K562 (cell line): ENCODE data around the gene NANS. TPM values are rescaled to one million over a fixed set of nuclear protein-coding genes. Genes with fewer than 3 reads are reported as not detected.

ENCODE experiments used
- ATAC-seq: fragments of 200-7000 bp; cut with Tn5 transposase; 3 replicates; pipeline ENCODE4 v1.9.1; 2020; ENCODE audit warnings: moderate library complexity
- BruUV-seq: library from RNA; stranded (reverse); fragments of 400-500 nt; replicated peaks from 2 replicates; lab custom pipeline; 2021; lab: Mats Ljungman, UMichigan
- CTCF ChIA-PET: fragments of 300-600 bp; formaldehyde crosslinking; extraction: SDS; loops from one replicate; lab custom pipeline; 2021; ENCODE audit warnings: low intra/inter-chr PET ratio; lab: Yijun Ruan, JAX
- POLR2A ChIA-PET: fragments of 300-600, 350-650 bp; sonication (Branson Sonifier 250); formaldehyde crosslinking; extraction: SDS; loops from one replicate; lab custom pipeline; 2021; ENCODE audit warnings: antibody characterized with exemption, inconsistent platforms; lab: Yijun Ruan, JAX
- DNase-seq, 4 experiments: peaks; one replicate each; pipeline versions ENCODE4 v3.0.0 to v3.0.0-alpha.2; 2011 to 2018; ENCODE audit warnings: low spot score in 3 of 4, mixed read lengths in 3 of 4; ENCODE audit errors: extremely low read depth in 1 of 4
- FAIRE-seq: peaks from 2 replicates; lab custom pipeline; 2011; peaks lifted over from hg19 to GRCh38; lab: Jason Lieb, UNC
- H2AFZ ChIP-seq: 2 replicates; pipeline ENCODE4 v1.6.0; 2011; ENCODE audit warnings: low read depth, low read length, control low read depth, inconsistent platforms
- H3K27ac ChIP-seq: fragments of 200-600 bp; 3 replicates; pipeline ENCODE4 v1.8.0; 2011; ENCODE audit warnings: low read depth, mild to moderate bottlenecking, control low read depth, inconsistent platforms, low read length, moderate library complexity, mixed read lengths; ENCODE audit errors: extremely low read depth
- H3K27me3 ChIP-seq, 2 experiments: fragments of 300-600 bp in 1 of 2; 2 replicates in 1 of 2; 3 replicates in 1 of 2; pipeline versions ENCODE4 v1.6.0 to v1.8.0; 2011; ENCODE audit warnings: inconsistent platforms in 2 of 2, low read length in 2 of 2, mild to moderate bottlenecking in 1 of 2, mixed read lengths in 1 of 2, moderate library complexity in 1 of 2; ENCODE audit not compliant: control insufficient read depth in 2 of 2, insufficient read depth in 2 of 2
- H3K36me3 ChIP-seq: fragments of 300-600 bp; 3 replicates; pipeline ENCODE4 v1.8.0; 2011; ENCODE audit warnings: mild to moderate bottlenecking, low read length, inconsistent platforms; ENCODE audit not compliant: control insufficient read depth, insufficient read depth
- H3K4me1 ChIP-seq, 2 experiments: fragments of 200-600 bp in 1 of 2; replicated peaks in 1 of 2; 2 replicates in 1 of 2; 3 replicates in 1 of 2; pipeline versions ENCODE4 v1.5.1 to v1.8.0; 2011; ENCODE audit warnings: inconsistent platforms in 2 of 2, low read length in 2 of 2, mild to moderate bottlenecking in 1 of 2, mixed read lengths in 1 of 2, moderate library complexity in 1 of 2; ENCODE audit not compliant: control insufficient read depth in 2 of 2, insufficient read depth in 2 of 2
- H3K4me2 ChIP-seq: 2 replicates; pipeline ENCODE4 v1.6.1; 2011; ENCODE audit warnings: low read length, control low read depth, inconsistent platforms, mixed read lengths; ENCODE audit not compliant: insufficient read depth
- H3K4me3 ChIP-seq: fragments of 200-600 bp; sonication (generic), shearing (Covaris generic); 2 replicates; pipeline ENCODE4 v1.5.1; 2016; ENCODE audit warnings: control low read depth, inconsistent platforms
- H3K79me2 ChIP-seq: fragments of 200-600 bp; 3 replicates; pipeline ENCODE4 v1.8.0; 2011; ENCODE audit warnings: low read length, inconsistent platforms; ENCODE audit not compliant: control insufficient read depth, insufficient read depth
- H3K9ac ChIP-seq, 2 experiments: 2 replicates each; pipeline versions ENCODE4 v1.6.0 to v1.6.1; 2011; ENCODE audit warnings: low read depth in 2 of 2, low read length in 2 of 2, control low read depth in 1 of 2, inconsistent platforms in 1 of 2, mild to moderate bottlenecking in 1 of 2, mixed read lengths in 1 of 2; ENCODE audit not compliant: insufficient read depth in 1 of 2
- H3K9me1 ChIP-seq: one replicate; pipeline ENCODE4 v1.6.0; 2011; ENCODE audit warnings: inconsistent platforms, mild to moderate bottlenecking, low read length, moderate library complexity; ENCODE audit not compliant: control insufficient read depth, insufficient read depth
- H3K9me3 ChIP-seq: replicated peaks from 2 replicates; pipeline ENCODE4 v1.5.1; 2011; ENCODE audit warnings: low read depth, low read length, inconsistent platforms; ENCODE audit not compliant: control insufficient read depth, insufficient read depth
- H4K20me1 ChIP-seq: replicated peaks from 2 replicates; pipeline ENCODE4 v1.6.1; 2011; ENCODE audit warnings: low read length, inconsistent platforms, mixed read lengths; ENCODE audit not compliant: control insufficient read depth, insufficient read depth
- ADNP ChIP-seq: fragments of 200-800 bp; sonication (Bioruptor generic); IDR thresholded peaks from 2 replicates; pipeline ENCODE4 v1.6.1; 2016; ENCODE audit warnings: missing genetic modification characterization, missing compliant biosample characterization
- KAT8 ChIP-seq: fragments of 450-650 bp; IDR thresholded peaks from 2 replicates; pipeline ENCODE4 v1.6.1; 2016; ENCODE audit warnings: low read depth, mild to moderate bottlenecking
- LCOR ChIP-seq: sonication (generic); formaldehyde crosslinking; IDR thresholded peaks from 2 replicates; pipeline ENCODE4 v1.8.0; 2022; ENCODE audit warnings: mild to moderate bottlenecking, missing genetic modification reagents
- NCOA1 ChIP-seq: fragments of 450-650 bp; IDR thresholded peaks from 2 replicates; pipeline ENCODE4 v1.6.1; 2016; ENCODE audit warnings: low read depth
- NEUROD1 ChIP-seq: fragments of 150-350 bp; IDR thresholded peaks from 2 replicates; pipeline ENCODE4 v1.6.1; 2014; ENCODE audit warnings: borderline replicate concordance, low read length, low read depth; ENCODE audit not compliant: partially characterized antibody
- NUFIP1 ChIP-seq: fragments of 450-650 bp; IDR thresholded peaks from 2 replicates; pipeline ENCODE4 v1.6.1; 2018; ENCODE audit not compliant: partially characterized antibody
- POLR2A ChIP-seq: fragments of 450-650 bp; conservative IDR thresholded peaks from 2 replicates; pipeline ENCODE4 v1.6.1; 2016
- POLR2AphosphoS5 ChIP-seq: IDR thresholded peaks from 2 replicates; pipeline ENCODE4 v1.6.1; 2011; ENCODE audit warnings: mild to moderate bottlenecking, low read depth, low read length, moderate library complexity; ENCODE audit not compliant: control insufficient read depth, insufficient read depth
- POLR2B ChIP-seq: fragments of 450-650 bp; IDR thresholded peaks from 2 replicates; pipeline ENCODE4 v1.6.1; 2018; ENCODE audit warnings: low read depth; ENCODE audit not compliant: partially characterized antibody
- PRPF4 ChIP-seq: fragments of 200-400 bp; formaldehyde crosslinking; IDR thresholded peaks from one replicate; pipeline ENCODE4 v1.6.1; 2017; ENCODE audit warnings: low read length, low read depth, mild to moderate bottlenecking; ENCODE audit not compliant: insufficient read depth, poor library complexity, severe bottlenecking
- RBM22 ChIP-seq: fragments of 200-400 bp; formaldehyde crosslinking; IDR thresholded peaks from 2 replicates; pipeline ENCODE4 v1.6.1; 2018; ENCODE audit warnings: low read length, low read depth; ENCODE audit not compliant: poor library complexity, severe bottlenecking
- SUPT5H ChIP-seq: fragments of 450-650 bp; IDR thresholded peaks from 2 replicates; pipeline ENCODE4 v1.6.1; 2016
- TBL1XR1 ChIP-seq, 2 experiments: IDR thresholded peaks; 2 replicates each; pipeline ENCODE4 v1.6.1; 2012; ENCODE audit warnings: improper control_type of control experiment in 2 of 2, low read length in 2 of 2, mild to moderate bottlenecking in 1 of 2
- TBP ChIP-seq: optimal IDR thresholded peaks from 2 replicates; pipeline ENCODE3; 2011; ENCODE audit warnings: low read depth, low read length, improper control_type of control experiment
- WGBS: fragments of 100-300 bp; shearing (Covaris generic); methylation state at CpG from one replicate; pipeline ENCODE4 v1.1.6; 2016; ENCODE audit warnings: low coverage, mixed read lengths; ENCODE audit not compliant: insufficient coverage; ENCODE audit errors: missing lambda C conversion rate; 5-methylcytosine and 5-hydroxymethylcytosine counted together
- in situ Hi-C: fragments of 300-500 bp; cut with MboI; formaldehyde crosslinking; loops from 4 replicates; pipeline ENCODE4 v1.15.0; 2018; ENCODE audit warnings: inconsistent platforms, mixed read lengths
- intact Hi-C: fragments of 100-400 bp; cut with micrococcal nuclease; formaldehyde crosslinking; loops from 2 replicates; pipeline ENCODE4 v1.14.2; 2022
- polyA plus RNA-seq, 8 experiments: library from polyadenylated mRNA; depleted of rRNA in 4 of 8; stranded (reverse) in 5 of 8; unstranded in 3 of 8; fragments of >200 nt; fragmentation: Nextera tagmentation in 2 of 8; fragmentation: Illumina TruSeq in 1 of 8; extraction: Ambion mirVana in 2 of 8; extraction: Trizol in 1 of 8; gene quantifications; 2 replicates each; pipeline versions ENCODE4 v1.2.1 to v1.2.3, GENCODE V29; 2011 to 2014; ENCODE audit warnings: inconsistent platforms in 1 of 8, missing spikeins in 1 of 8
- total RNA-seq, 7 experiments: library from RNA; depleted of rRNA in 6 of 7; stranded (reverse); fragments of >200 nt in 6 of 7; fragmentation: Illumina TruSeq in 2 of 7; extraction: Trizol in 2 of 7; gene quantifications; 2 replicates each; pipeline versions ENCODE4 v1.2.1 to v1.2.3, GENCODE V29; 2011 to 2021; ENCODE audit warnings: low replicate concordance in 1 of 7
- TF ChIP-seq, protein P1 (sequence below): fragments of 250-450 bp; sonication (Bioruptor Pico); IDR thresholded peaks from 2 replicates; pipeline ENCODE4 v1.5.0; 2020; ENCODE audit warnings: mild to moderate bottlenecking, borderline replicate concordance
- TF ChIP-seq, protein P2 (sequence below), 3 experiments: IDR thresholded peaks in 2 of 3; conservative IDR thresholded peaks in 1 of 3; 2 replicates each; pipeline ENCODE4 v1.5.1; 2011 to 2012; ENCODE audit warnings: low read length in 3 of 3, mild to moderate bottlenecking in 3 of 3, control low read depth in 2 of 3, improper control_type of control experiment in 1 of 3, inconsistent platforms in 1 of 3, low read depth in 1 of 3, mixed read lengths in 1 of 3, moderate library complexity in 1 of 3; ENCODE audit not compliant: insufficient read depth in 2 of 3

Gene NANS
- total and polyA plus RNA-seq, 9 of the 15 experiments (the other 6 are each of a cell fraction or from before 2014, with no cell fraction given) = 37.1 to 181 (median 137) TPM

DNA sequence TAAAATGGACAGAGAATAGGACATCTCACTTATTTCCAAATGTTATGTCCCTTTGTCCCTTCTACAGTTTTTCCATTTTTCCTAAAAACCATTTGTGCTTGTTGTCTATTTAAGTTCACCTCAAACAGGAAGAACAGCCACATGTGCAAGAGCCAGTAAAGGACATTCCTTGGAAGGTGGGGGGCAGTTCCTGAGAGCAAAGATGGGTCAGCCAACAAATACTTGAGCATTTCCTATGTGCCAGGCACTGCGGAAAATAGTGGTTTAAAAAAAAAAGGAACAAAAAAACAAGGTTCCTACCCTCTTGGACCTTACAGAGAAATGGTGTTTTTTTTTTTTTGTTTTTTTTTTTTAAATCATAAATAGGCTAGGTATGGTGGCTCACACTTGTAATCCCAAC lies 46.6 kb upstream of the NANS start (continued):
- no peak for TF ChIP-seq PRPF4
- TF ChIP-seq ADNP (tag) = no peak
- TF ChIP-seq NEUROD1 = no peak
- no peak for TF ChIP-seq TBP
- no peak for TF ChIP-seq LCOR (CRISPR knock-in tag)
- TF ChIP-seq, protein P1, sequence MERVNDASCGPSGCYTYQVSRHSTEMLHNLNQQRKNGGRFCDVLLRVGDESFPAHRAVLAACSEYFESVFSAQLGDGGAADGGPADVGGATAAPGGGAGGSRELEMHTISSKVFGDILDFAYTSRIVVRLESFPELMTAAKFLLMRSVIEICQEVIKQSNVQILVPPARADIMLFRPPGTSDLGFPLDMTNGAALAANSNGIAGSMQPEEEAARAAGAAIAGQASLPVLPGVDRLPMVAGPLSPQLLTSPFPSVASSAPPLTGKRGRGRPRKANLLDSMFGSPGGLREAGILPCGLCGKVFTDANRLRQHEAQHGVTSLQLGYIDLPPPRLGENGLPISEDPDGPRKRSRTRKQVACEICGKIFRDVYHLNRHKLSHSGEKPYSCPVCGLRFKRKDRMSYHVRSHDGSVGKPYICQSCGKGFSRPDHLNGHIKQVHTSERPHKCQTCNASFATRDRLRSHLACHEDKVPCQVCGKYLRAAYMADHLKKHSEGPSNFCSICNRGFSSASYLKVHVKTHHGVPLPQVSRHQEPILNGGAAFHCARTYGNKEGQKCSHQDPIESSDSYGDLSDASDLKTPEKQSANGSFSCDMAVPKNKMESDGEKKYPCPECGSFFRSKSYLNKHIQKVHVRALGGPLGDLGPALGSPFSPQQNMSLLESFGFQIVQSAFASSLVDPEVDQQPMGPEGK (CRISPR knock-in tag) = no peak
- TF ChIP-seq KAT8 = no peak

DNA sequence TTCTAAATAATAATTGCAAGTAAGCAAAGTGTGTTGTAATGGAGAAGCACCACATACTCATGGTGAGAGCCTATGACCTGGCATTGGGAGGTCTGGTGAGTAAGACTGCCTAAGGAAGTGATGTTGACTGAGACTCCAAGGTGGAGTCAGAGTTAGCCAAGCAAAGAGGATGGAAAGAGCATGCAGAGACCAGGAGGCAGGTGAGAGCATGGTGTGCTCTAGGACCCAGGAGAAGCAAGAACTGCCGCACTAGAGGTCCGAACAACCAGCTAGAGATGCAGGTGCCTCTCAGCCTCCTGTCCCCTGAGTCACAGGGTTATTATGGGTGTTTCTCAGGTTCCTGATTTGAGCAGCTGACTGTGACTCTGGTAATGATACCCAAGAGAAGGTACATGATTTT lies 46.1 kb upstream of the NANS start:
- no peak overlapping the region for H3K4me2 ChIP-seq
- POLR2A ChIA-PET = interaction anchor here (0.6 to 1.4 kb wide), 4 partner anchors 10 to 115 kb away, joined by 3 to 10 read pairs (median 4); no protein-coding TSS in a partner anchor

More for the DNA sequence above, 46.1 kb upstream of the NANS start:
- ATAC-seq = peak; percentile 53
- no peaks in the 10 kb centered on the region for H3K9me1 ChIP-seq
- intact Hi-C loops = no loop called here
- in situ Hi-C loops = no loop called here
- TF ChIP-seq TBL1XR1 (IDR thresholded peaks at IDR 0.05; ENCODE audit: low read length in 2 of 2) (no peak), SUPT5H (peak; percentile 34; the same call in 1 of the 2 replicates), NUFIP1 (no peak), NCOA1 (no peak), RBM22 (peak; percentile 15), POLR2AphosphoS5 (peak; percentile 56; the same call in 1 of the 2 replicates), POLR2B (peak; percentile 8), POLR2A (peak; percentile 51)
- TF ChIP-seq, protein P2, sequence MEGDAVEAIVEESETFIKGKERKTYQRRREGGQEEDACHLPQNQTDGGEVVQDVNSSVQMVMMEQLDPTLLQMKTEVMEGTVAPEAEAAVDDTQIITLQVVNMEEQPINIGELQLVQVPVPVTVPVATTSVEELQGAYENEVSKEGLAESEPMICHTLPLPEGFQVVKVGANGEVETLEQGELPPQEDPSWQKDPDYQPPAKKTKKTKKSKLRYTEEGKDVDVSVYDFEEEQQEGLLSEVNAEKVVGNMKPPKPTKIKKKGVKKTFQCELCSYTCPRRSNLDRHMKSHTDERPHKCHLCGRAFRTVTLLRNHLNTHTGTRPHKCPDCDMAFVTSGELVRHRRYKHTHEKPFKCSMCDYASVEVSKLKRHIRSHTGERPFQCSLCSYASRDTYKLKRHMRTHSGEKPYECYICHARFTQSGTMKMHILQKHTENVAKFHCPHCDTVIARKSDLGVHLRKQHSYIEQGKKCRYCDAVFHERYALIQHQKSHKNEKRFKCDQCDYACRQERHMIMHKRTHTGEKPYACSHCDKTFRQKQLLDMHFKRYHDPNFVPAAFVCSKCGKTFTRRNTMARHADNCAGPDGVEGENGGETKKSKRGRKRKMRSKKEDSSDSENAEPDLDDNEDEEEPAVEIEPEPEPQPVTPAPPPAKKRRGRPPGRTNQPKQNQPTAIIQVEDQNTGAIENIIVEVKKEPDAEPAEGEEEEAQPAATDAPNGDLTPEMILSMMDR (IDR thresholded peaks at IDR 0.05 in 2 of 3, conservative IDR thresholded peaks at IDR 0.05 in 1 of 3; ENCODE audit: insufficient read depth in 2 of 3, low read depth in 1 of 3, low read length in 3 of 3) = no peak
- TF ChIP-seq, all 486 proteins: peak for 5
- no peak overlapping the region for H3K9ac ChIP-seq
- BruUV-seq = no TSS peak
- peaks cover 68% of the 10 kb centered on the region for H3K79me2 ChIP-seq
- DNase-seq (peak in 2 of 4 experiments; percentile 26 to 38), FAIRE-seq (no peak)
- no peaks in the 10 kb centered on the region for H3K4me1 ChIP-seq
- H4K20me1 ChIP-seq = peaks cover 1% of the 10 kb centered on the region; the same call in 1 of the 2 replicates
- no peaks in the 10 kb centered on the region for H3K27me3 ChIP-seq
- H3K9me3 ChIP-seq = no peaks in the 10 kb centered on the region
- no peak overlapping the region for H3K27ac ChIP-seq
- CTCF ChIA-PET = no interaction called here
- no peak overlapping the region for H2AFZ ChIP-seq
- H3K36me3 ChIP-seq = peaks cover 100% of the 10 kb centered on the region
- no peak overlapping the region for H3K4me3 ChIP-seq
- WGBS = 84% methylated on average over 2 of the region's 2 CpGs
